Suprapubic skin (tissue), 4 donors: ENCODE data around the gene PRKCE.

ENCODE experiments used
- CTCF ChIP-seq, 2 donors: fragments of 200-600 bp in 1 of 2; fragments of 450-650 bp in 1 of 2; sonication (generic) in 1 of 2; IDR thresholded peaks; one replicate each; pipeline ENCODE4 v1.5.1; 2016 to 2019; ENCODE audit warnings: antibody characterized with exemption in 2 of 2, mild to moderate bottlenecking in 1 of 2, moderate library complexity in 1 of 2
- POLR2A ChIP-seq, 2 donors: fragments of 450-650 bp; IDR thresholded peaks; one replicate each; pipeline ENCODE4 v1.6.1; 2017; ENCODE audit warnings: antibody characterized with exemption in 2 of 2, mild to moderate bottlenecking in 2 of 2, moderate library complexity in 2 of 2
- POLR2AphosphoS5 ChIP-seq, 3 donors: sonication (generic); formaldehyde crosslinking; IDR thresholded peaks; one replicate each; pipeline ENCODE4 v1.6.1; 2017; ENCODE audit warnings: antibody characterized with exemption in 3 of 3

DNA sequence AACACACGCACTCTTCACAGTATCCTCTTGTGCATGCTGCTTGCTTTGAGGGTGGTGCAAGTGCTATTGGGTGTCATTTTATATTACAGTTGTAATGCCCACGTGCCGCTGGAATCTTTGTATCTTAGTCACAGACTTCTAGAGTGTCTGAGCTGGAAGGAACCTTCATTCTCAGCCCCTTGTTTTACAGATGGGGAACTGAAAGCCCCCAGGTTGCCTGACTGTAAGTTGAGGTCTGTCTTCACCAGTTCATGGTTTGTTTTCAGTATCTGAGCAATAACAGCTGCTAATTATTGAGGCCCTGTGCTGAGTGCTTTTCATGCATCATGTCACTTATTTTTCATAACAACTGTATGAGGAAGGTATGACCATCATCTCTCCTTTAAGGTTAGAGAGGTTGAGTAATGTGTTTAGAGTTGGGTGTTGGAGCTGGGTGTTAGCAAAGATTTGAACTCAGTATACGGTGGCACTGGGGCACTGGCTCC, 77.0 kb downstream of the PRKCE start:
- no peak for TF ChIP-seq CTCF (IDR thresholded peaks at IDR 0.05)
- no peak for TF ChIP-seq POLR2AphosphoS5 (IDR thresholded peaks at IDR 0.05)
- no peak for TF ChIP-seq POLR2A (IDR thresholded peaks at IDR 0.05)
